Measurements from ENCODE around the gene TRIM8.

TRIM8 gene

DNA sequence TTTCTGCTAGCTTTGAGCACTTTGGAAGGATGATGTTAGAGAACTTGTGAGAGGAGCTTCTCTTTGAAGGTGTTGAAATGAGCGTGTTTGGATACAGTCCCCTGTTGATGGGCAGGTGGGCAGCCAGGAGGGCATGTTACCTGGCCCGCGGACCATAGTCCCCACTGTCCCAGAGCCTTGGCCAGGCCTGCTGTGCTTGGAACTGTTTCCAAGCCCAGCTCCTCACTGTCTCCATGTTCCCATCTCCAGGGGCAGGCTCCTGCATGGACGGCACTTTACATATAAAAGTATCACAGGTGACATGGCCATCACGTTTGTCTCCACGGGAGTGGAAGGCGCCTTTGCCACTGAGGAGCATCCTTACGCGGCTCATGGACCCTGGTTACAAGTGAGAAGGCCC, 27.2 kb upstream of the TRIM8 start:
- no peak for DNase-seq

DNA sequence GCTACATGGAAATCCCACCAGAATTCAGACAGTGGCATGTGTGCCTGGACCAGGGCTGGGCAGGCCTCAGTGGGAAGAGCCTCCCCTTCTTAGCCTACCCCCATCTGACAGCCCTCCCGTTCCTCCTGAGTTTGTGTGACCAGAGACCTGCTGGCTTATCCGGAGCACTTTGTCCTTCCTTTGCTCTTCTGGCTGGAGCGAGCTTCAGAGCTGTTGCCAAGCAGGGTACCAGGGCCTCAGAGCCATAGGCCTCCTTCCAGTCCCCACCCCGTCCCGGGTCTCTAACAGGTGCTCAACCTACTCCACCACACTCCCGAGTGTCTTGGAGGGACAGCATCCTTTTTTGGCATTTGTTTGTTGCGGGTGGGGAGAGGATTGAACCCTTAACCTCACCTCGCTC, 26.5 kb upstream of the TRIM8 start:
- no peak for DNase-seq

DNA sequence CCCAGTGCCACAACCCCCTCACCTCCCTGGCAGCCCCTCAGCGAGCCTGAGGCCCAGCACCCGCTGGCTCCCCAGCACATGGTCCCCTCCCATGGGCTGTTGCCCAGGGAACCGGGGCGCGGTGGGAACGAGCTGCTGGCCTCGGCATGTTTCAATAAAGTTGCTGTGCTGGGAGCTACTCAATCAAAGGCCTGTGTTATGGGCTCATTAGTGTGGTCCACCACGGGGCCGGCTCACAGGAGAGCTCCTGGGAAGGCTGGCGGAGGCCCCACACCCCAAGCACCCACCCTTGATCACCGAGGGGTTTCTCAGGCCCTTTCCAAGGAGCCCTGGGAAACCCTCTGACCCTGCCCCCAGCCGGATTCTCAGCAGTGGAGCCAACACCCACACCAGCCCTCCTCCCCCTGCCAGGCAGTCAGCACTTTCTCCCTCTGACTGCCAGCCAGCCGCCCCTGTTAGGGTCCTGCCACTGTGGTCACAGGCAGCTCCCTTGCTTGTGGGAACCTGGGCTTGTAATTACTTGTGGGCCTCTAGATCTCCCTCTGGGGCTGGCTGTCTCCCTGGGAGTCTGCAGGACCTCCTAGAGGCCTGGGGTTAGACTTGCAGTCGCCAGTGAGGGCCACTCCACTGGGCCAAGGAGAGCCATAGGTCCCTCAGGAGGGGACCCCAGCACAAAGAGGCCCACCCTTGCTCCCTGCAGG, 24.8 kb upstream of the TRIM8 start:
- DNase-seq = no peak

DNA sequence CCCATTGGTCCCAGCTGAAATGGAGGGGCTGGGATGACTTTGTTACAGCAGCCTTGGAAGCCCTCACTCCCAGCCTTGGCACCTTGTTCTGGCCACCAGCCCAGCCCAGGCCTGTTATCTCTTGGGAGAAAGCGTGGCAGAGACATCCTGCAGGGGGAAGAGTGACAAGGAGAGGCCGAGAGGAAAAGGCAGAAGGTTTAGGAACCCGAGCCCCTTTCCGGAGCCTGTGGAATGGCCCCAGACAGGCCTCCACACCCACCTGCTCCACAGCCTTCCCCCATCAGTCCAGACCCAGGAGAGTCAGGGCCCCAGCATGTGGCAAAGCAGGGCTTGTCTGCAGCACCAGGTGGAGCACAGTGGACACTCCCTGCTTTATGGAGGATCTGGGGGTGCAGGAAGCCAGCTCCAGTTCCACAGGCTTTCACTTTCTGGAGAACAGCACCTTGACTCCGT, 24.1 kb upstream of the TRIM8 start:
- DNase-seq = no peak

DNA sequence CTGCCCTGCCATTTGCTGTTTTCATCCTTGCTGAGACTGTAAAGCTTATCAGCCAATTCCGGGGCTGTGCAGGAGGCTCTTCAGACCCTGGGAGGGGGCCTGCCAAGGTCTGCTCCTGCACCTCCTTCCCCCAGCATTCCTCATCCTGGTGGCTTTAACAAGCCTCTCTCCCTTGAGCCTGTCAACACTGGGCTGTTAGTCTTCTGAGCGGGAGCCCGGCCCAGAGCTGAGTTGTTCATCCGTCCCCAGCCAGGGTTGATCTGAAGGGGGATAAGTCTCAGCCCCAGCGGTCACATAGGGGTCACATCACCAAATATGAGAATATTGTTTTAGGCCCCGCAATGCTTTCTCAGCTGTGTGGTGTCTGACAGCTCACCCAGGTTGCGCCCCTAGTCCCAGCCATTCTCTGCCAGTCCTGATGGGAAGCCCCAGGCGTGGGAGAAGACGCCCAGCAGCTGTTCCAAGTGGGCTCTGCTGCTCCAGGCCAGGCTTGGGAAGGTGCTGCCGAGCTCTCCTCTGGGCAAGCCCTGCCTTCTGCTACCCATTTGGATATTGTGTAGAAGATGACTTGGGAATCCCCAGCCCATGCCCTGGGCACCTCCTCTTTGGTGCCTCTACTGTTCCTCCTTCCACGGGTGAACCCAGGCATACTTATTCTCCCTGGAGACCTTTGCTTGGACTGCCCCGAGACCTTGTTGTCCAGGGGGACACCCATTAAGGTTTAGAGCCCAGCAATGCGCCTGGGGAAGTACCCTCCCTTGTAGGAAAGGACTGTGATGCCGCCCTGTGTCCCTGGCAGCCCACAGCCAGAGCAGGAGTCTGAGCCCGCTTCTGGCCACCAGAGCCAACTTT, 23.5 kb upstream of the TRIM8 start:
- DNase-seq = no peak

DNA sequence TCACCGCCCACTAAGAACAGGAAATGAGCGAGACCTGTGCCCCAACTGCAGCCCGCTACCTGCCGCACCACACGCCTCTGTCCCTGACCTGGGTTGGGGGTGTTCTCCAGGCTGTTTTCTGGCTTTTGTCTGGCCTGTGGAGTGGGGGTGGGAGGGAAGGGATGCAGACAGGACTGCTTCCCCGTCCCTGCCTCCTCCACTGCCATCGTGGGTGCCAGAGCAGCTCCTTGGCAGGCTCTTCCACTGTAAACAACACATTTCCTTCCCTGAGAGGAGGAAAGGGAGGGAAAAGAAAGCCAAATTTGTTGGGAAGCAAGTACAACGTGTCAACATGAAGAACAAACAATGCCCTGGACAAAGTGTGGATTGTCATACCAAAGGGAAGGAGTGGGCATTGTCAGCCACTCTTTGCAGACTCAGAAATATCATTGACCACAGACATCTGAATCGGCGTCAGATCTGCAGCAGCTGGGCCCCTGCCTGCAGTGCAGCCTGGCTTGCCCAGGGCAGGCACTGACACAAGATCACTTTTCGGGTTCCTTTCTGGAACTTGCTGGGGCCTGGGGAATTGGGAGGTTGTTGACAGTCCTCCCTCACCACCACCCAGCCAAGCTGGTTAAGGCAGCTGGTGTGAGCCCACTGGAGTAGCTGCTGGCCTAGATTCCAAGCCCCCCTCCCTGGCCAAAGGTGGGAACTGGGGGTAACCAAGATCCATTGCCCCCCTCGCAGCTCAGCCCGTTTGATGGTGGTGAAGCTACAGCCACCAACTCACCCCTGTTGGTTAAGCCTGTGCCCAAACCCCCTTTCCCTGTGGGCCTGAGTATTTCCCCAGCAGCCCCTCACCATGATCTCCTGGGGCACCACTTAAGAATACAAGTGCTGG, 22.6 kb upstream of the TRIM8 start:
- DNase-seq = no peak

DNA sequence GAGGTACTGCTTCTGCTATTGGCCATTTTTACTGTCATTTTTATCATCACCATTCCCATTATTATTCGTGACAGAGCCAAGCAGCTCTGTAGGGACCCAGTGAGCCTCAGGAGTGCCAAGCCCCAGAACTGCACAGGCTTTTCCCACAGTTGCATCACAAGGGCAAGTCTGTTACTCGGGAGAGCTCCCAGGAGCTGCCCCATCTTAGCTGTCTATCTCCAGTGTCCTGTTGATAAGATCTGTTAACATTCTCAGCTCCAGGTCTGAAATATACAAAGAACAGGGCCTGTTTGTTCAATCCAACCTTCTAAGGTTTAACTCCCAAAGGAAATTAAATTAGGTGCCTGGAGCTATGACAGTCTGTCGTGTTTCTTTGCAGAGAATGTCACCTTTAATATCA, 20.2 kb upstream of the TRIM8 start:
- no peak for DNase-seq

DNA sequence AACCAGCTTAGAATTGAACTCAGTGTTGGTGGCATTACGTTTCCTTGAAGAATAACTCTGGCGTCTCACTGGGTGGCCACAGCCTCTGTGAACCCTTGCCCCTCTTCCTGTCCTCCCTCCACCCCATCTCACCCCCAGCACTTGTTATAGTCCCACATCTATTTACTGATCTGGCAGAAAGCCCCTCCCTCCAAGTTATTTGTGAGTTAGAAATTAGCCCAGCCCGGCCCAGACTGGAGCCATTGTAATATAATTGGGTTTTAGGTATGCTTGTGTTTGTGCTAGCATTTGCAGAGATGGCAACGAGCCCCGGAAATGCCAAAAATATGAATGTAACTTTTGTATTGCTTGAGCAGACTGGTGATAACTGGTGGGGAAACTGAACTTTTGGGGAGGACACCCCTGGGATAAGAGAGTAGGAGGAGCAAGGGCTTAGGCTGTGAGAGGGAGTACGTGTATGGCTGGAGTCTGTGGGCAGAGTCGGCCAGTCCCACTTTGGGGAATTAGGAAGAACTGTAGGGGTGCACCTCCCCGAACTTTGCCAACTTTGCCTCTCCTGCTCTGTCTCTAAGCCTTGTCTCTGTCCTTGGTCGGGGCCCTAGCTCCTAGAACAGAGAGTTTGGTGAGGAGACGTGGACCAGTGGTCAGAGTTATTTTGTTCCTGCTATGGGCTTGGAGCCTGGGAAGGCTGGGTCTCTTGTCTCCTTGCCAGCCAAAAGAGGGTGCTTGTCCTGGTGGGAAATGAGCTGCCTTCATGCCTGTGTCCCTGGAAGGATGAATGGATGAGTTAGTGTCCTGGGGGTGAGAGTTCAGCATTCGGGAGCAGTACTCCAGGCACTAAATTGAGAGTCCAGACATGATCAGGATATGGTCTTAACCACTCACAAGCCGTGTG, 19.3 kb upstream of the TRIM8 start:
- DNase-seq = no peak

DNA sequence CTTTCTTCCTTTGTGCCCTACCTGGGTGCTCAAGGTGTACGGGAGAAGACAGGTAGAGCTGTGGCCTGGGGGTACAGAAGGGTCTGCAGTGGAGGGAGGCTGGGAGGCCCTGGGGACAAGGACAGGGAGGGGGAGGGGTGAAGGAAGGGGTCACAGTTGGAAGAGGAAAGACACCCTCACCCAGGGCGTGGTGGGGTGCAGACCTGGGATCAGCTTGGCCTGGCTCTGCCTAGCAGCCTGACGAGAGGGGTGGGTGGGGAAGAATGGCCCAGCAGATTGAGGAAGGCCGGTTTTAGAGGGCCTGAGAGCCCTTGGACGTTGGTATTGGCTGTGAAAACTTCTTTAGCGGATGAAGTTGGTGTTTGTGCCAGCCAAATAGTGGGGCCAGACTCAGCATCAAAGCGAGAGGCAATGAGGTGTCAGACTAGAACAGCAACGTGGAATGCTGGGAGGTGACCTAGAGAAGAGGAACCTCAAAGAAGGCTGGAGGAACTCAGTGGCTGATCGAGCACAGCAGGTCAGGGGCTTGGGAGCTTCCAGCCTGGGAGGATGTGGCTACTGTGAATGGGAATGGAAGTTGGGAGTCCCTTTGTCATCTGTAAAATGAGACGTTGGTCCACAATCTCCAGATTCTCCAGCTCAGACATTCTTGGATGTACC, 18.1 kb upstream of the TRIM8 start:
- no peak for DNase-seq

DNA sequence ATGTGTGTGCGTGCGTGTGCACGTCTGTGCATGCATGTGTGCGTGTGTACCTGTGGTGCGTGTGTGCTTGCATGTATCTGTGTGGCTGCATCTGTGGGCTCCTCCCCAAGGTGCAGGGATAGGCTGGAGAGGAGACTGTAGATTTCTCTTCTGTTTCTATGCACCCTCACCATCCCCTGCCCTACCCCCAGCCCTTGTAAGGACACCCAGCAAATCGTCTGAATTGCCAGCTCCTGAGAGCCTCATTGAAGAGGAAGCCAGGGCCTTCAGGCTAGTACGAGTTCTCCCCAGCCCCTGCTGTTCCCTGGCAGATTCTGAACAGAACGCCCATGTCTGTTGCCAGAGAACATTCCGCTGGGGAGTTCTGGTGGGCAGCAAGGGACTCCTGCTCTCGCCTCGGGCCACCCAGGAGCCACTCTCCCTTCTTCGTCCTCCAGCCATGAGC, 17.0 kb upstream of the TRIM8 start:
- no peak for DNase-seq

DNA sequence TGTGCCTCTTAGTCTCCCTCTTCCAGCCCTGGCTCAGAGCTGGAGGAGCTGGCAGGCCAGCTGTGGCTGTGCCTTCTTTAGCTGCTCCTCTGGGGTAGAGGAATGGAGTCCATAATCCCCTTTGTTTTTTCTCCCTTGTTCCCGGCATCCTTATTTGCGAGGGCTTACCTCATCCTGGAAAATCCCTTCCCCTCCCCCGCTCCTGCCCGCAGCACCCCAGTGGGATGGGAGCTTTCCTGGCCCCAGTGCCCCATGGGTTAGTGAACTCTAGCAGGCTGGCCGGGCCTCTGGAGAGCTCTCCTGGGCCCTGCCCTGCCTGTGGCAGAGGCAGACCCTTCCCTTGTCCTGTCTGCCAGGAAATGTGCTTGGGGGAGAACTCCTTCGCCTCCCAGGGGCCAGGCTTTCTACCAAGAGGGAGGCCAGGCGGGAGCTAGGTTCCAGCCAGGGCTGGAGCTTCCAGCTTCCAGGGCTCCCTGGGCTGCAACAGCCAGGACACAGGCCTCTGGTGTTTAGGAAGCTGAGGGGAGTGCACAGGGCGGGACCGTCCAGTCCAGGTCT, 16.5 kb upstream of the TRIM8 start:
- no peak for DNase-seq

DNA sequence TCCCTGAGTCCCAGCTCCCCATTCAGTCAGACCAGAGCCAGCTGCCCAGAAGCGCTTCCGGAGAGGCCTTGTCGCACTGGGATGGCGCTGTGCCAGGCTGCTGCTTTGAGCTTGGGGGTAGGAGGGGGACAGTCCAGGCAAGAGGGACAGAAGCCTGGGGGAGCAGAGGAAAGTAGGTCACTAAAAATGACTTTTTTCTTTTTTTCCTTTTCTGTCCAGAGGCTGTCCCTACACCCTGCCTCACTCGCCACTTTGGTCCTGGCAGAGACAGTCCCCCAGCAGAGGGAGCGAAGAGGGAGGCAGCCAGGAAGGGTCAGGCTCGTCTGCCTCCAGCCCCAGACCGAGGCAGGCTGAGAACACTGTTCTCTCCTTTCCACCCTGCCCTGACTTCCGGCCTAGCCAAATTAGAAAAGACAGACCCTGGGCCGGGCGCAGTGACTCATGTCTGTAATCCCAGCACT, 15.8 kb upstream of the TRIM8 start:
- DNase-seq = no peak

DNA sequence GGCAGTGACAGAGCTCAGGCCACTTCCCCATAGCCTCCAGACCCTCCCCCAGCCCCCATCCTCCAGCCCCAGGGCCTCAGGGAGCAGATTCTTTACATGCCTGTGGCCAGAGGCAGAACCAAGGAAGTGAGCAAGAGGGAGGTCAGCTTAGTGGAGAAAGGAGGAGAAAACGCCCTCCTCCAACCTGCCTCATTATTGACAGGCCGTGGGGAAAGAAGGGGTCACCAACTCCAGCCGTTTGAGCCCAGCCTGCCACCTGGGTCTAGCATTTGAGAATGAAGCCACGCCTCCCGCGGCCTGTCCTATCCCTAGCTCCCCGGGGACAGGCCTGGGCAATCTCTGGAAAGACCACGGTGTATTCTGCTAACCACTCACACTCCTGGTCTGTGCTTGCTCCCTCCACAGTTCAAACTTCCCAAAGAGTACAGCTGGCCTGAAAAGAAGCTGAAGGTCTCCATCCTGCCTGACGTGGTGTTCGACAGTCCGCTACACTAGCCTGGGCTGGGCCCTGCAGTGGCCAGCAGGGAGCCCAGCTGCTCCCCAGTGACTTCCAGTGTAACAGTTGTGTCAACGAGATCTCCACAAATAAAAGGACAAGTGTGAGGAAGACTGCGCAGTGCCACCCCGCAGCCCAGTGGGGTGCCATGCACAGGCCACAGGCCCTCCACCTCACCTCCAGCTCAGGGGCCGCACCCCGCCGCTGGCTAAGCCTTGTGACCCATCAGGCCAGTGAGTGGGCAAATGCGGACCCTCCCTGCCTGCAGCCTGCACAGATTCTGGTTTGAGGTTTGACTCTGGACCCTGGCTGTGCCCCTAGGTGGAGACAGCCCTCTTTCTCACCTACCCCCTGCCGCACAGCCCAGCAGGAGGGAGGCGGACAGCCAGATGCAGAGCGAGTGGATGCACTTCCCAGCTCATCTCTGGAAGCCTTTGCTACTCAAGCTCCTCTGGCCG, 14.3 kb upstream of the TRIM8 start:
- DNase-seq = no peak

DNA sequence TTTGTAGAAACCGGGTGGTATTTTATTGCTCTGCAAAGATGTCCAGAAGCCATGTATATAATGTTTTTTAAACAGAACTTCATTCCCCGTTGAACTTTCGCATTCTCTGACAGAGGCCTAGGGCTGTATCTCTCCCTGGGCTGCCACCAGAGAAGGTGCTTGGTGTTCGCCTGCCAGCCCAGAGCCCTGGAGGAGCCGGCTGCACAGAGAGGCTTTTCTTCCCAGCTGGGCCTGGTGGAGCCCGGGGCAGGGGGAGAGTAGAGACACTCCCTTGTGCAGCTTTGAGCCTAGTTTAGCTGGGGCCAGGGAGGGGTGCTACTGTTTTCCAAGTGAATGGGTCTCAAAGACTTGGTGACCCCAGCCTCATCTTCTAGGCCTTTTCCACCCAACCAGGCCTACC, 13.6 kb upstream of the TRIM8 start:
- DNase-seq = no peak

DNA sequence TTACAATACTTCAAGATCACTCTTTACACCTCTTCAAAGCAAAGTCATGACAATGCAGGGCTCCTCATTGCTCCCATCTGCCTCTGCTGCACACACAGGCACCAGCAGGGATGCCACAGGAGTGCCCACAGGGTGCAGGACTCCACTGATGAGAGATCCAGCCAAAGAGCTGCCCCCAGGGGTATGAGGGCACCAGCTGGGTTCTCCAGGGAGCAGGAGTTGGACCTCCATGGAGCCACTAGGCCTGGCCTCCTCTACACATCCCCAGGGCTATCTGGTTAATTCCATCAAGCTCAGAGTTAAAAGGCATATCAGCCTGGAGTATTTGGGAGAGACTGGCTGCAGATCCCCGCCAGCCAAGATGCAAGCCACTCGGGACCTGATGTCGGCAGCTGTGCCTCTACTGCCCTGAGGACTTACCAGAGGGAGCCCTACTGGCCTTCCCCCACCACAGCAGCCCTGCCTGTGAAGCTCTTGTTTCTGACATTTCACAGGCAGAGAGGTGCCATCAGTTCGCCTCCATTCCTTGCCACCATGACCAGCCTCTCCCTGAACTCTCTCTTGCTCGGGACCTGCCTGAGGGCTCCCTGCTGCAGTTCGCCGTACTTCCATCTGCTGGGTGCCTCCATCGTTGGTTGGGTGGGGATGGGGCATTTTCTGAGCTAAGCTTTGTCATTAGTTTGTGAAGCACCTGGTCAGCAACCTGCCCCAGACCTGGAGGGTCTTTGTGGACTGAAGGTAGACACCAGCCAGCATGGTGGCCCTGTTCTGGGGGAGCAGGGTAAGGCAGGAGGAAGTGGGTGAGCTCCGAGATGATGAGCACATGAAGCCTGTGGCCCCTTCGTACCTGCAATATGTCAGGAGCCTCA, 12.5 kb upstream of the TRIM8 start:
- DNase-seq = no peak

DNA sequence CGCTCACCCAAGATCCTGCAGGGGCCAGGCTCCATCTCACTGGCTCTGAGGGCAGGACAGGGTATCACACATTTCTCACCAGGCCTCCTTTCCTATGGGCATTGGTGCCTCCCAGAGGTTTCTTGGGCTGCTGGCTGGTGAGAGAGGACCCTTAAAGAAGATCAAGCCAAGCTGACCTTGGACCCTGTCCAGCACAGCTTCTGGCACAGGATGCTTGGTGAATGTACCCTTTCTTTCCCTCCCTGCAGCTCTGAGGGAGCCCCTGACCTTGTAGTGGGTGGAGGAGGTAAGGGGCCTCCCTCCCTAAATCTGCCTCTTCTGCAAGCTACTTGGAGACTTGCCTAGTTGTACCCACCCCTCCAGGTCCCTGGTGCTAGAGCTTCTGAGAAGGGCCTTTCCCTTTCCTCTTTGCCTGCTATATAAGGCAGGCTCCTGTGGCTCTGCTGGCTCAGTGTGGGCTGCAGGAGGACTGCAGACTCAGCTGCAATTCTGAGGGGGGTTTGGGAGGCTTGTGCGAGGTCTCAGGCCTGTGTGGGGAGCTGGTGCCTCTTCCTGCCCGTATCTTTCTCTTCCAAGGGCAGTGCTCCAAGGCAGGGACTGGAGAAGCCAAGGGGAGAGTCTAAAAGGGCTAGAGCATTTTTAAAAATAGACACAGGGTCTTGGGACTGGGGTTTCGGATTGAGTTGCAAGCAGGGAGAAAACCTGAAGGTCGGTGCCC, 11.7 kb upstream of the TRIM8 start:
- DNase-seq = no peak

DNA sequence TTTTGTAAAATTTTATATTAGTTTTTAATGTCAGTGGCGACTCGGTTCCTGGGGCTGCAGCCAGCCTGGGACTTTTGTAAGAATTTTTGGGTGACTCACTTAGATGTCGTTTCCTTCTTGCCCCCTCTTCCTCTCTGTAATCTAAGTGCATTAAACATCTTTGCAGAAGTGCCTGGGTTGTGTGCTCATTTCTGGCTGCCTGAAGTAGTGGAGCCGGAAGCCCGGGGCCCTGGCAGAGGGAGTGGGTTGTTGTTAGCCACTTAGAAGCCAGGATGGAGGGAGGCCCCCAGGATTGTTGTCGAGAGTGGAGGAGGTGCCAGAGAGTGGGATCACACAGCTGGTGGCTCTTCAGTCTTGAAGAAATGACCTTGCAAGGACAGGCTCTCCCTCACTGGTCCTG, 11.0 kb upstream of the TRIM8 start:
- no peak for DNase-seq

DNA sequence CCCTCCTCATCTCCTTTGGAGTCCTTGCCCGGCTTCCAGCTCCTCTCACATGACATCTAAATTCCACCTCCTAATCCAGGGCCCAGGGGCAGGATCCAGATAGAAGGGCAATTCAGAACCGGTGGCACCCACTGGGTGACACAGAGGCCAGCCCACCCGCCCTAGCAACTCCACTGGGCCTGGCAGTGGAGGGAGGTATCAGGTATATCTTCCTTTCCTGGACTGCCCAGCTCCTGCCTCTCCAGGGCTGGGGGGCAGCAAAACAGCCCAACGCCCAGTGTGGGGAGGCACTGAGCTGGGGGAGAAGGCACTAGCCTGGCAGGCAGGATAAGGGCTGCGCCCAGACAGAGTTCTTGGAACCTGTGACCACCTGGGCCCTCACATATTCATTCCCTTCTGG, 10.4 kb upstream of the TRIM8 start:
- no peak for DNase-seq
